HG03097 (cell line): ENCODE measurements around the gene HEYL.
"Not testable (repeated sequence)": the region's sequence is repeated elsewhere in the genome, so short reads cannot be mapped to it uniquely, and the experiment has no call there.

Experiments
- ATAC-seq: cut with Tn5 transposase; IDR thresholded peaks from one replicate; pipeline ENCODE4 v1.9.1; 2021; ENCODE audit not compliant: unreplicated experiment, low FRiP score

The HEYL gene

GRCh38 chr1:39613250-39613649 is 26.2 kb downstream of the HEYL start:
- ATAC-seq = no peak

- ATAC-seq = no peak
Measured at GRCh38 chr1:39609618-39610331, 29.7 kb downstream of the HEYL start.

- no peak for ATAC-seq
Measured at GRCh38 chr1:39608921-39609320, 30.5 kb downstream of the HEYL start.

- ATAC-seq = not testable (repeated sequence)
Measured at GRCh38 chr1:39603677-39604076, 35.8 kb downstream of the HEYL start.

- not testable (repeated sequence) for ATAC-seq
Measured at GRCh38 chr1:39601667-39602255, 37.7 kb downstream of the HEYL start.

GRCh38 chr1:39596163-39596562 is 43.3 kb downstream of the HEYL start:
- ATAC-seq = no peak

GRCh38 chr1:39593386-39593785 is 46.1 kb downstream of the HEYL start:
- no peak for ATAC-seq

- ATAC-seq = no peak
Measured at GRCh38 chr1:39592069-39592468, 47.4 kb downstream of the HEYL start.

GRCh38 chr1:39590546-39590945 is 48.9 kb downstream of the HEYL start:
- no peak for ATAC-seq

- ATAC-seq = no peak
Measured at GRCh38 chr1:39585933-39586332, 53.5 kb downstream of the HEYL start.

- ATAC-seq = peak; percentile 38
Measured at GRCh38 chr1:39576016-39576657, 63.3 kb downstream of the HEYL start.

- ATAC-seq = no peak
Measured at GRCh38 chr1:39575191-39576015, 64.0 kb downstream of the HEYL start.

- ATAC-seq = no peak
Measured at GRCh38 chr1:39574646-39575045, 64.8 kb downstream of the HEYL start.
